Suprapubic skin (tissue), 4 donors: ENCODE data around the gene KDM2B. TPM values are rescaled to one million over a fixed set of nuclear protein-coding genes. Genes with fewer than 3 reads are reported as not detected.
"Not testable (repeated sequence)": the region's sequence is repeated elsewhere in the genome, so short reads cannot be mapped to it uniquely, and the experiment has no call there.

ENCODE experiments used
- DNase-seq, 2 donors: peaks; one replicate each; pipeline ENCODE4 v3.0.0-alpha.2; 2019; ENCODE audit warnings: low spot score in 2 of 2
- H3K27ac ChIP-seq: fragments of 200-600 bp; sonication (generic); one replicate; pipeline ENCODE4 v1.5.1; 2019
- H3K27me3 ChIP-seq: fragments of 200-600 bp; sonication (generic); one replicate; pipeline ENCODE4 v1.5.1; 2019
- H3K36me3 ChIP-seq: fragments of 200-600 bp; sonication (generic); one replicate; pipeline ENCODE4 v1.5.1; 2019
- H3K4me1 ChIP-seq: fragments of 200-600 bp; sonication (generic); one replicate; pipeline ENCODE4 v1.5.1; 2019
- H3K4me3 ChIP-seq: fragments of 200-600 bp; sonication (generic); one replicate; pipeline ENCODE4 v1.5.1; 2019; ENCODE audit warnings: mild to moderate bottlenecking
- H3K9me3 ChIP-seq: fragments of 200-600 bp; sonication (generic); one replicate; pipeline ENCODE4 v1.5.1; 2019
- EP300 ChIP-seq: sonication (generic); formaldehyde crosslinking; IDR thresholded peaks from one replicate; pipeline ENCODE4 v1.6.1; 2017; ENCODE audit warnings: antibody characterized with exemption
- POLR2A ChIP-seq, 2 donors: fragments of 450-650 bp; IDR thresholded peaks; one replicate each; pipeline ENCODE4 v1.6.1; 2017; ENCODE audit warnings: antibody characterized with exemption in 2 of 2, mild to moderate bottlenecking in 2 of 2, moderate library complexity in 2 of 2
- POLR2AphosphoS5 ChIP-seq, 3 donors: sonication (generic); formaldehyde crosslinking; IDR thresholded peaks; one replicate each; pipeline ENCODE4 v1.6.1; 2017; ENCODE audit warnings: antibody characterized with exemption in 3 of 3
- WGBS: methylation state at CpG from one replicate; pipeline ENCODE4 v1.1.5; 2018; 5-methylcytosine and 5-hydroxymethylcytosine counted together
- total RNA-seq, 4 donors: library from RNA; depleted of rRNA; stranded (reverse); fragments of >200 nt; gene quantifications; one replicate each; pipeline ENCODE4 v1.1.0, GENCODE V29; 2016
- TF ChIP-seq, protein P1 (sequence below), 2 donors: fragments of 200-600 bp in 1 of 2; fragments of 450-650 bp in 1 of 2; sonication (generic) in 1 of 2; IDR thresholded peaks; one replicate each; pipeline ENCODE4 v1.5.1; 2016 to 2019; ENCODE audit warnings: antibody characterized with exemption in 2 of 2, mild to moderate bottlenecking in 1 of 2, moderate library complexity in 1 of 2

KDM2B gene
- total RNA-seq, 4 donors from 2014 or later: 47.8 to 53.7 (median 50.4) TPM

DNA sequence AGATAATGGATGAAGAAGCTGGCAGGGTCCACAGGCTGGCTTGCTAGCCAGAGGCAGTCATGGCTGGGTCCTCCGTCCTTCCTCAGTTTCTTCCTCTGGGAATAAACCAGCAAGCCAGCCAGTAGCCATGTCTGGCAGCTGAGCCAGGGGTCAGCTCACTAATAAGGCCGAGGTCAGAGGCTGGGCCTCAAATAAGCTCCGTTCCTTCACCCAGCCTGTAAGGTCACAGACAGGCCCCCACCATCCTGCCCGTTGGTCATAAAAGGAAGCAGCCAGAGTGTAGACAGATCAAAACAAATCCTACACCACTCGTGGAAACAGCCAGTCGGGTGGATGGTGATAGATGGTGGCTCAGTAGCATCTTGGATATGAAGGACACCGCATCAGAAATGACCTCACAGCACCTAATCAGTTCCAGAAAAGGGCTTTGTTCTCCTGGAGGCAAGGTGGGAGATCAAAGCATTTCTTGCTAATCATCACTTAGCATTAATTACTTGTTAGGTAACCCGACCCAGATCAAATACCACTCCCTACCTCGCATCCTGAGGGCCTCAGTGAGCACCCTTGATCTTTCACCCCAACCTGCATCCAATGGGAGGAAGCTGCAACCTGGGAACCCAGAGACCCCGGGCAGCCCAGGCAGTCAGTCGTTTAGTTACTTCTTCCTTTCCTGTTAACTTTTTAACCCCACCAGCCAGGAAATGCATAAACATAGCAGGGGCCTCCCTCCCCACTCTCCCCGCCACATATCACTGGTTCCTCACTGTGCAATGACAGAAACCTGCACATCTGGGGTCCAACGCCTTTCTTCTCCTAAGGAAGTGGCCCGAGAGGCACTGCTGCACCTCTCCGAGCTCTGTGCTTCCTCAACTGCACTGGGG is 90.2 kb downstream of the KDM2B start:
- Histone ChIP-seq H3K36me3 (peaks cover 3% of the 10 kb centered on the region), H3K9me3 (no peaks in the 10 kb centered on the region), H3K4me3 (no peak overlapping the region), H3K27me3 (no peaks in the 10 kb centered on the region), H3K4me1 (no peaks in the 10 kb centered on the region), H3K27ac (no peak overlapping the region)
- WGBS: 71% methylated on average over 15 of the region's 15 CpGs
- no peak for DNase-seq
- TF ChIP-seq POLR2A (IDR thresholded peaks at IDR 0.05): no peak
- TF ChIP-seq POLR2AphosphoS5 (IDR thresholded peaks at IDR 0.05): no peak
- TF ChIP-seq, protein P1, sequence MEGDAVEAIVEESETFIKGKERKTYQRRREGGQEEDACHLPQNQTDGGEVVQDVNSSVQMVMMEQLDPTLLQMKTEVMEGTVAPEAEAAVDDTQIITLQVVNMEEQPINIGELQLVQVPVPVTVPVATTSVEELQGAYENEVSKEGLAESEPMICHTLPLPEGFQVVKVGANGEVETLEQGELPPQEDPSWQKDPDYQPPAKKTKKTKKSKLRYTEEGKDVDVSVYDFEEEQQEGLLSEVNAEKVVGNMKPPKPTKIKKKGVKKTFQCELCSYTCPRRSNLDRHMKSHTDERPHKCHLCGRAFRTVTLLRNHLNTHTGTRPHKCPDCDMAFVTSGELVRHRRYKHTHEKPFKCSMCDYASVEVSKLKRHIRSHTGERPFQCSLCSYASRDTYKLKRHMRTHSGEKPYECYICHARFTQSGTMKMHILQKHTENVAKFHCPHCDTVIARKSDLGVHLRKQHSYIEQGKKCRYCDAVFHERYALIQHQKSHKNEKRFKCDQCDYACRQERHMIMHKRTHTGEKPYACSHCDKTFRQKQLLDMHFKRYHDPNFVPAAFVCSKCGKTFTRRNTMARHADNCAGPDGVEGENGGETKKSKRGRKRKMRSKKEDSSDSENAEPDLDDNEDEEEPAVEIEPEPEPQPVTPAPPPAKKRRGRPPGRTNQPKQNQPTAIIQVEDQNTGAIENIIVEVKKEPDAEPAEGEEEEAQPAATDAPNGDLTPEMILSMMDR (IDR thresholded peaks at IDR 0.05): no peak
- TF ChIP-seq EP300: no peak

DNA sequence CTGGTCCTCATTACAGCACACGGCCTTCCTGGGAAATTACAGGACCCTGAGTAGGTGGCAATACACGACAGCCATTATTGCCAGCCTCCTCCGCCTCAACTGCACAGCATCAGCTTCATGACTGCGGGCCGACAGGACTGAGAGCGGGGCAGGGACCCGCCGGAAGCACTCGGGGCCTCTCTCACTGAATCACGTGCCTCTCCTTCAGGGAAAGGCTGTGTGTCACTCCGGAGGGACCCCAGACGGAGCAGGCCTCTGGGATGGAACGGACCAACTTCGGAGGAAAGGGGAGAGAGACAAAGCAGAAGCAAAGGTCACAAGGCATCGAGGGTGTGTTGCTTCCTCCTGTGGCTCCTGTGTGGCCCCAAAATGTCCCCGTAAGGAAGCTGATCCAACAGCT is 90.9 kb downstream of the KDM2B start:
- H3K27ac ChIP-seq: no peak overlapping the region
- no peaks in the 10 kb centered on the region for H3K27me3 ChIP-seq
- no peaks in the 10 kb centered on the region for H3K4me1 ChIP-seq
- H3K36me3 ChIP-seq: peaks cover 3% of the 10 kb centered on the region
- no peak for DNase-seq
- H3K9me3 ChIP-seq: no peaks in the 10 kb centered on the region
- no peak overlapping the region for H3K4me3 ChIP-seq
- TF ChIP-seq POLR2A (IDR thresholded peaks at IDR 0.05): no peak
- TF ChIP-seq, protein P1 (IDR thresholded peaks at IDR 0.05): no peak
- TF ChIP-seq EP300: no peak
- TF ChIP-seq POLR2AphosphoS5 (IDR thresholded peaks at IDR 0.05): no peak
- 81% methylated on average over 12 of the region's 16 CpGs for WGBS

DNA sequence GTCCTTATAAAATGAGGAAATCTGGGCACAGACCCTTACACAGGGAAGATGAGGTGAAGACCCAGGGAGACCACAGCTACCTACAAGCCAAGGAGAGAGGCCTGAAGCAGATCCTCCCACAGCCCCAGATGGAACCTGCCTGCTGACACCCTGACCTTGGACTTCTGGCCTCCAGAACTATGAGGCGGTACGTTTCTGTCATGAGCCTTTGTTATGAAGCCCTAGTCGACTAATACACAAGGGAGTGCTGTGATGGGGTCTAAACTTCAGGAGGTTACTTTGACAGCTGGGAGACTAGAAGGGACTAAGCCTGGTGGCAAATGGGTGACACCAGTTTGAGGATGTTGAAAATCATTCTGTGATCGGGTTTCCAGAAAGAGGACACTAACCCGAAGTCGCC is 95.9 kb downstream of the KDM2B start:
- Histone ChIP-seq H3K4me3 (no peak overlapping the region), H3K27ac (no peak overlapping the region), H3K36me3 (peaks cover 3% of the 10 kb centered on the region), H3K4me1 (no peaks in the 10 kb centered on the region), H3K9me3 (no peaks in the 10 kb centered on the region), H3K27me3 (no peaks in the 10 kb centered on the region)
- TF ChIP-seq, protein P1 (IDR thresholded peaks at IDR 0.05): no peak
- TF ChIP-seq POLR2AphosphoS5 (IDR thresholded peaks at IDR 0.05): no peak
- DNase-seq: no peak
- 95% methylated on average over 6 of the region's 6 CpGs for WGBS

DNA sequence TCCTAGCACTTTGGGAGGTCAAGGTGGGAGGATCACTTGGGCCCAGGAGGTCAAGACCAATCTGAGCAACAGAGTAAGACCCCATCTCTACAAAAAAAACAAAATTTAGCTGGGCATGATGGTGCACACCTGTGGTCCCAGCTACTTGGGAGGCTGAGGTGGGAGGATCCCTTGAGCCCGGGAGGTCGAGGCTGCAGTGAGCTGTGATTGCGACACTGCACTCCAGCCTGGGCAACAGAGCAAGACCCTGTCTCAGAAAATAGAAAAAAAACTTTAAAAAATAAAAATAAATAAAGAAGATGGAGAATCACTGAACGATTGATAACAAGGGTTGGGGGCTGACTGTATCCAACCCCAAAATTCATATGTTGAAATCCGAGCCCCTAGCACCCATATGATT is 96.3 kb downstream of the KDM2B start:
- H3K27me3 ChIP-seq, DNase-seq, H3K9me3 ChIP-seq, H3K4me3 ChIP-seq, H3K36me3 ChIP-seq, H3K4me1 ChIP-seq, H3K27ac ChIP-seq: not testable (repeated sequence)
- 92% methylated on average over 5 of the region's 5 CpGs for WGBS

DNA sequence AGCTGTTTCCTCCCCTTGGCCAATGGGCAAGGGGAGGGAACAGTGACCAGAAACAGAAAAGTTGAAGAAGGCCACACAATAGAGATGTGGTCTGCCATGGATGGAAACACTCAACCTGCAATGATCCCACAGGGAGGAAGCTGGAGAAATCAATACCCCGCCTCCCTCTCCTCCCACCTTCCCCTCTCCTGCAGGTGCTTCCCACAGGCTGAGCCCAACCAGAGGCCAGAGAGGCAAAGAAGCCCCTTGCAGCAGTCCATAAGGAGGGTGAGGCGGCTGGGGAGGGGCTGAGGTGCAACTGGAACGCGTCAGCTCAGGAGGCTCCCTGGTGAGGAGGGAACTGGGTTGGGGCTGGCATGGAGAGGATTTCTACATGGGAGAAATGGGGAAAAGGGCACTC is 96.9 kb downstream of the KDM2B start:
- DNase-seq: no peak
- no peak overlapping the region for H3K27ac ChIP-seq
- peaks cover 3% of the 10 kb centered on the region for H3K36me3 ChIP-seq
- no peak for TF ChIP-seq POLR2A (IDR thresholded peaks at IDR 0.05)
- TF ChIP-seq, protein P1 (IDR thresholded peaks at IDR 0.05): no peak
- no peak for TF ChIP-seq EP300
- no peak for TF ChIP-seq POLR2AphosphoS5 (IDR thresholded peaks at IDR 0.05)
- no peak overlapping the region for H3K4me3 ChIP-seq
- 90% methylated on average over 4 of the region's 4 CpGs for WGBS
- no peaks in the 10 kb centered on the region for H3K4me1 ChIP-seq
- no peaks in the 10 kb centered on the region for H3K9me3 ChIP-seq
- no peaks in the 10 kb centered on the region for H3K27me3 ChIP-seq
